Adrenal gland (tissue), 12 donors: Measurements from ENCODE around the gene STX2. TPM values are rescaled to one million over a fixed set of nuclear protein-coding genes. Genes with fewer than 3 reads are reported as not detected.
"Not testable (repeated sequence)": the region's sequence is repeated elsewhere in the genome, so short reads cannot be mapped to it uniquely, and the experiment has no call there.

Experiments
- DNase-seq, 7 donors: peaks; one replicate each; pipeline ENCODE4 v3.0.0-alpha.2; 2019 to 2020
- H3K27ac ChIP-seq, 5 donors: fragments of 200-600 bp; sonication (generic) in 4 of 5; 1 replicate in 3 of 5; 2 replicates in 2 of 5; pipeline versions ENCODE4 v1.5.1 to v1.8.0; 2016 to 2020; ENCODE audit warnings: mild to moderate bottlenecking in 1 of 5
- H3K27me3 ChIP-seq: fragments of 200-600 bp; 2 replicates; pipeline ENCODE4 v1.8.0; 2021
- H3K36me3 ChIP-seq, 2 donors: fragments of 200-600 bp; replicated peaks in 1 of 2; 1 replicate in 1 of 2; 2 replicates in 1 of 2; pipeline versions ENCODE4 v1.5.1 to v1.8.0; 2018 to 2022
- H3K4me1 ChIP-seq, 2 donors: fragments of 200-600 bp; replicated peaks in 1 of 2; 1 replicate in 1 of 2; 2 replicates in 1 of 2; pipeline versions ENCODE4 v1.5.1 to v1.8.0; 2018 to 2021
- H3K4me3 ChIP-seq, 4 donors: fragments of 200-600 bp; sonication (generic) in 3 of 4; one replicate each; pipeline ENCODE4 v1.5.1; 2016 to 2018
- H3K9me3 ChIP-seq, 3 donors: fragments of 200-600 bp; sonication (generic) in 1 of 3; replicated peaks in 1 of 3; 1 replicate in 2 of 3; 2 replicates in 1 of 3; pipeline versions ENCODE4 v1.5.1 to v1.8.0; 2016 to 2021
- CTCF ChIP-seq, 6 experiments: fragments of 450-650 bp in 4 of 6; fragments of 200-600 bp in 2 of 6; sonication (generic) in 1 of 6; IDR thresholded peaks; 1 replicate in 5 of 6; 2 replicates in 1 of 6; pipeline versions ENCODE4 v1.5.1 to v1.8.0; 2016 to 2021; ENCODE audit warnings: antibody characterized with exemption in 6 of 6, mild to moderate bottlenecking in 2 of 6, moderate library complexity in 1 of 6
- POLR2A ChIP-seq, 2 donors: fragments of 450-650 bp; IDR thresholded peaks; one replicate each; pipeline ENCODE4 v1.6.1; 2017; ENCODE audit warnings: antibody characterized with exemption in 2 of 2, mild to moderate bottlenecking in 2 of 2, moderate library complexity in 1 of 2
- WGBS, 4 donors: extraction: QIAGEN DNeasy Blood & Tissue Kit in 2 of 4; methylation state at CpG; one replicate each; pipeline versions ENCODE4 v1.1.5 to v1.1.7; 2013 to 2017; 5-methylcytosine and 5-hydroxymethylcytosine counted together
- intact Hi-C, 2 donors: fragments of 100-400 bp; cut with DNase I; formaldehyde crosslinking; loops; one replicate each; pipeline versions ENCODE4 v1.14.1 to v1.15.0; 2022 to 2023
- polyA plus RNA-seq, 3 donors: library from polyadenylated mRNA; stranded (reverse); fragments of 200-250 nt in 2 of 3; fragments of 350-450 nt in 1 of 3; fragmentation: Illumina TruSeq in 1 of 3; extraction: RNeasy Lipid Tissue Mini Kit (QIAGEN cat#74804) in 1 of 3; gene quantifications; one replicate each; pipeline ENCODE4 v1.2.3, GENCODE V29; 2013 to 2014
- total RNA-seq, 9 donors: library from RNA; depleted of rRNA in 4 of 9; stranded (reverse); fragments of >200 nt in 4 of 9; fragments of 120-200 nt in 1 of 9; fragmentation: NEBNext Ultra II Directional in 1 of 9; extraction: Animal tissue kit (Norgen Biotek cat#: 25700) in 1 of 9; gene quantifications; one replicate each; pipeline versions ENCODE4 v1.1.0 to v1.2.4, GENCODE V29; 2013 to 2023
- donor health status: healthy with polysubstance abuse.
- donor health status: Bipolar disorder and iron deficiency.
- donor health status: DM: yes; HTN: yes; CAD: no.
- donor health status: DM: no; HTN: no; CAD: no.
- donor health status: DM: no; HTN: no; CAD: no.
- donor health status: DM: yes; HTN: yes; CAD: no.

Gene STX2
- total and polyA plus RNA-seq, 12 donors, result 8.3 to 23.8 (median 13.6) TPM

GRCh38 chr12:130849561-130850417 lies 10.7 kb upstream of the STX2 start:
- Histone ChIP-seq H3K27me3 (no peaks in the 10 kb centered on the region), H3K4me3 (no peak overlapping the region), H3K36me3 (no peaks in the 10 kb centered on the region), H3K9me3 (no peaks in the 10 kb centered on the region), H3K27ac (no peak overlapping the region), H3K4me1 (peaks cover 0 to 6% of the 10 kb centered on the region in 2 donors)
- intact Hi-C loops, result no loop called here
- WGBS, 4 donors, result 68 to 77% (median 73%) methylated on average over 7 of the region's 7 CpGs
- no peak for TF ChIP-seq POLR2A (IDR thresholded peaks at IDR 0.05)
- no peak for TF ChIP-seq CTCF (IDR thresholded peaks at IDR 0.05)
- DNase-seq, result no peak

GRCh38 chr12:130848785-130849305 lies 9.8 kb upstream of the STX2 start:
- H3K36me3 ChIP-seq, intact Hi-C loops, H3K9me3 ChIP-seq, DNase-seq, H3K27me3 ChIP-seq, H3K4me1 ChIP-seq, H3K4me3 ChIP-seq, H3K27ac ChIP-seq: not testable (repeated sequence)
- 82 to 100% (median 98%) methylated on average over 1 of the region's 1 CpG for WGBS, 4 donors

- H3K27ac ChIP-seq, H3K9me3 ChIP-seq, intact Hi-C loops, DNase-seq, H3K4me1 ChIP-seq, H3K27me3 ChIP-seq, H3K4me3 ChIP-seq, H3K36me3 ChIP-seq: not testable (repeated sequence)
- WGBS, 4 donors, result 82 to 98% (median 93%) methylated on average over 6 of the region's 6 CpGs
These were observed 9.1 kb upstream of the STX2 start for GRCh38 chr12:130848105-130848504.

- DNase-seq, result peak in 3 of 7 donors; percentile 33 to 60 (median 50)
- Histone ChIP-seq H3K27me3 (no peaks in the 10 kb centered on the region), H3K4me1 (peaks cover 0 to 6% of the 10 kb centered on the region in 2 donors), H3K36me3 (no peaks in the 10 kb centered on the region), H3K9me3 (no peaks in the 10 kb centered on the region), H3K4me3 (no peak overlapping the region), H3K27ac (no peak overlapping the region)
- intact Hi-C loops, result no loop called here
- 34 to 43% (median 39%) methylated on average over 7 of the region's 7 CpGs for WGBS, 4 donors
- no peak for TF ChIP-seq CTCF (IDR thresholded peaks at IDR 0.05)
- TF ChIP-seq POLR2A (IDR thresholded peaks at IDR 0.05), result no peak
These were observed 8.1 kb upstream of the STX2 start for GRCh38 chr12:130847112-130847511.

- no peak for TF ChIP-seq POLR2A (IDR thresholded peaks at IDR 0.05)
- TF ChIP-seq CTCF (IDR thresholded peaks at IDR 0.05), result no peak
- Histone ChIP-seq H3K27ac (no peak overlapping the region), H3K36me3 (no peaks in the 10 kb centered on the region), H3K4me3 (no peak overlapping the region), H3K9me3 (no peaks in the 10 kb centered on the region), H3K4me1 (peaks cover 0 to 6% of the 10 kb centered on the region in 2 donors), H3K27me3 (no peaks in the 10 kb centered on the region)
- intact Hi-C loops, result no loop called here
- DNase-seq, result no peak
These were observed 7.3 kb upstream of the STX2 start for GRCh38 chr12:130846369-130846768.
